A673 (cell line): ENCODE data around the gene AMH.

Experiments
- CTCF ChIP-seq: fragments of 300-800, 200-600 bp; sonication (generic); conservative IDR thresholded peaks from 2 replicates; pipeline ENCODE4 v1.5.1; 2017; ENCODE audit warnings: low read depth, mild to moderate bottlenecking, antibody characterized with exemption, low read length, moderate library complexity, mixed read lengths
- EZH2 ChIP-seq: fragments of 200-600 bp; sonication (generic); IDR thresholded peaks from 2 replicates; pipeline ENCODE4 v1.6.1; 2017; ENCODE audit warnings: borderline replicate concordance, low read depth, mild to moderate bottlenecking, mixed read lengths, antibody characterized with exemption, low read length; ENCODE audit not compliant: poor library complexity, severe bottlenecking

GRCh38 chr19:2249880-2250765, 1.0 kb downstream of the AMH start:
- no peak for TF ChIP-seq EZH2
- no peak for TF ChIP-seq CTCF
